IMR-90 (cell line): Measurements from ENCODE around the gene B3GALT6. TPM values are rescaled to one million over a fixed set of nuclear protein-coding genes. Genes with fewer than 3 reads are reported as not detected.

Experiments used
- ATAC-seq: fragments of 200-7000 bp; cut with Tn5 transposase; 2 replicates; pipeline ENCODE4 v1.9.1; 2020; ENCODE audit warnings: low read depth, mild to moderate bottlenecking, moderate library complexity
- BruUV-seq: library from RNA; stranded (reverse); fragments of 400-500 nt; replicated peaks from 2 replicates; lab custom pipeline; 2021; lab: Mats Ljungman, UMichigan
- CTCF ChIA-PET: fragments of 300-600 bp; formaldehyde crosslinking; extraction: SDS; loops from one replicate; lab custom pipeline; 2021; ENCODE audit warnings: antibody characterized with exemption; lab: Yijun Ruan, JAX
- POLR2A ChIA-PET: fragments of 300-600 bp; sonication (Branson Sonifier 250); formaldehyde crosslinking; loops from one replicate; lab custom pipeline; 2022; ENCODE audit warnings: antibody characterized with exemption; ENCODE audit not compliant: unreplicated experiment; lab: Charles Lee
- DNase-seq: peaks from one replicate; pipeline ENCODE4 v3.0.0; 2013
- H2AFZ ChIP-seq: replicated peaks from 2 replicates; pipeline ENCODE3; 2013; ENCODE audit warnings: low read length, mild to moderate bottlenecking; ENCODE audit not compliant: poor library complexity
- H2AK5ac ChIP-seq: 2 replicates; pipeline ENCODE4 v1.6.1; 2013; ENCODE audit warnings: low read depth, low read length, inconsistent platforms
- H2AK9ac ChIP-seq: replicated peaks from 2 replicates; pipeline ENCODE3; 2013; ENCODE audit warnings: mild to moderate bottlenecking, low read depth, low read length, moderate library complexity; ENCODE audit not compliant: poor library complexity
- H2BK120ac ChIP-seq: 2 replicates; pipeline ENCODE4 v1.6.1; 2013; ENCODE audit warnings: low read depth, low read length, inconsistent platforms
- H2BK15ac ChIP-seq: 3 replicates; pipeline ENCODE4 v1.6.1; 2013; ENCODE audit warnings: low read depth, low read length, inconsistent platforms
- H2BK20ac ChIP-seq: 2 replicates; pipeline ENCODE4 v1.6.1; 2013; ENCODE audit warnings: low read depth, mild to moderate bottlenecking, inconsistent platforms, low read length, moderate library complexity
- H2BK5ac ChIP-seq: 2 replicates; pipeline ENCODE4 v1.6.1; 2013; ENCODE audit warnings: mild to moderate bottlenecking, low read depth, low read length, inconsistent platforms; ENCODE audit not compliant: poor library complexity, severe bottlenecking
- H3K14ac ChIP-seq: replicated peaks from 2 replicates; pipeline ENCODE4 v1.6.1; 2013; ENCODE audit warnings: low read depth, low read length, inconsistent platforms
- H3K18ac ChIP-seq: 2 replicates; pipeline ENCODE4 v1.6.1; 2013; ENCODE audit warnings: low read depth, low read length, control low read depth
- H3K23ac ChIP-seq: 2 replicates; pipeline ENCODE4 v1.6.1; 2013; ENCODE audit warnings: low read depth, low read length, inconsistent platforms
- H3K27ac ChIP-seq: 2 replicates; pipeline ENCODE4 v1.5.1; 2013; ENCODE audit warnings: mild to moderate bottlenecking, control low read depth, low read length; ENCODE audit not compliant: insufficient read depth
- H3K27me3 ChIP-seq: 2 replicates; pipeline ENCODE4 v1.6.1; 2013; ENCODE audit warnings: low read length; ENCODE audit not compliant: control insufficient read depth, insufficient read depth
- H3K36me3 ChIP-seq: 2 replicates; pipeline ENCODE4 v1.6.1; 2013; ENCODE audit warnings: low read length, mixed read lengths; ENCODE audit not compliant: control insufficient read depth, insufficient read depth
- H3K4ac ChIP-seq: 2 replicates; pipeline ENCODE4 v1.6.1; 2013; ENCODE audit warnings: low read depth, low read length, inconsistent platforms
- H3K4me1 ChIP-seq: 2 replicates; pipeline ENCODE4 v1.6.1; 2013; ENCODE audit warnings: low read length, mixed read lengths; ENCODE audit not compliant: control insufficient read depth, insufficient read depth
- H3K4me2 ChIP-seq: 2 replicates; pipeline ENCODE4 v1.6.1; 2013; ENCODE audit warnings: low read depth, mild to moderate bottlenecking, control low read depth, low read length, moderate library complexity
- H3K4me3 ChIP-seq: 2 replicates; pipeline ENCODE4 v1.5.1; 2013; ENCODE audit warnings: low read depth, mild to moderate bottlenecking, control low read depth, low read length, moderate library complexity; ENCODE audit not compliant: insufficient read depth
- H3K56ac ChIP-seq: 2 replicates; pipeline ENCODE4 v1.6.1; 2013; ENCODE audit warnings: low read length, inconsistent platforms; ENCODE audit not compliant: insufficient read depth; ENCODE audit errors: extremely low read depth
- H3K79me1 ChIP-seq, 2 experiments: 2 replicates each; pipeline ENCODE4 v1.6.1; 2013; ENCODE audit warnings: low read length in 2 of 2, inconsistent platforms in 1 of 2, low read depth in 1 of 2
- H3K9ac ChIP-seq: 2 replicates; pipeline ENCODE4 v1.6.1; 2013; ENCODE audit warnings: low read depth, low read length, control low read depth
- H3K9me1 ChIP-seq: 2 replicates; pipeline ENCODE4 v1.6.1; 2013; ENCODE audit warnings: low read length, inconsistent platforms; ENCODE audit not compliant: insufficient read depth
- H3K9me3 ChIP-seq: 2 replicates; pipeline ENCODE4 v1.6.1; 2013; ENCODE audit warnings: low read length; ENCODE audit not compliant: control insufficient read depth, insufficient read depth
- H4K20me1 ChIP-seq: 2 replicates; pipeline ENCODE4 v1.6.1; 2013; ENCODE audit warnings: low read length, inconsistent platforms; ENCODE audit not compliant: insufficient read depth
- H4K5ac ChIP-seq: 2 replicates; pipeline ENCODE4 v1.6.1; 2013; ENCODE audit warnings: mild to moderate bottlenecking, low read depth, low read length, control low read depth
- H4K8ac ChIP-seq, 2 experiments: 2 replicates each; pipeline ENCODE4 v1.6.1; 2013; ENCODE audit warnings: low read depth in 2 of 2, low read length in 2 of 2, control low read depth in 1 of 2, inconsistent platforms in 1 of 2
- H4K91ac ChIP-seq: 2 replicates; pipeline ENCODE4 v1.6.1; 2013; ENCODE audit warnings: low read depth, low read length, inconsistent platforms; ENCODE audit not compliant: insufficient read depth
- BHLHE40 ChIP-seq: fragments of 150-350 bp; IDR thresholded peaks from 2 replicates; pipeline ENCODE4 v1.6.1; 2016; ENCODE audit warnings: mild to moderate bottlenecking, low read depth, low read length
- CEBPB ChIP-seq: IDR thresholded peaks from 2 replicates; pipeline ENCODE4 v1.6.1; 2012; ENCODE audit warnings: low read depth, low read length, improper control_type of control experiment
- CHD1 ChIP-seq: IDR thresholded peaks from 2 replicates; pipeline ENCODE4 v1.6.1; 2012; ENCODE audit warnings: low read depth, low read length, improper control_type of control experiment
- FOS ChIP-seq: fragments of 150-350 bp; IDR thresholded peaks from 2 replicates; pipeline ENCODE4 v1.6.1; 2016; ENCODE audit warnings: low read depth, low read length
- MAFK ChIP-seq: IDR thresholded peaks from 2 replicates; pipeline ENCODE4 v1.6.1; 2012; ENCODE audit warnings: low read depth, low read length, improper control_type of control experiment
- MAZ ChIP-seq: IDR thresholded peaks from 2 replicates; pipeline ENCODE4 v1.6.1; 2012; ENCODE audit warnings: low read depth, mild to moderate bottlenecking, low read length, improper control_type of control experiment, moderate library complexity, borderline replicate concordance
- MXI1 ChIP-seq: IDR thresholded peaks from 2 replicates; pipeline ENCODE4 v1.6.1; 2012; ENCODE audit warnings: low read depth, mild to moderate bottlenecking, low read length, moderate library complexity, borderline replicate concordance
- NFE2L2 ChIP-seq: fragments of 150-350 bp; IDR thresholded peaks from 2 replicates; pipeline ENCODE4 v1.6.1; 2016; ENCODE audit warnings: low read depth, mild to moderate bottlenecking, low read length
- POLR2A ChIP-seq: IDR thresholded peaks from 2 replicates; pipeline ENCODE4 v1.6.1; 2012; ENCODE audit warnings: mild to moderate bottlenecking, low read depth, low read length
- RAD21 ChIP-seq: IDR thresholded peaks from 2 replicates; pipeline ENCODE4 v1.6.1; 2012; ENCODE audit warnings: low read length, improper control_type of control experiment
- RCOR1 ChIP-seq: IDR thresholded peaks from 2 replicates; pipeline ENCODE4 v1.6.1; 2012; ENCODE audit warnings: mild to moderate bottlenecking, low read length, improper control_type of control experiment; ENCODE audit not compliant: insufficient replicate concordance
- RFX5 ChIP-seq: IDR thresholded peaks from 2 replicates; pipeline ENCODE4 v1.8.0; 2012; ENCODE audit warnings: low read depth, mild to moderate bottlenecking, low read length, moderate library complexity
- SMC3 ChIP-seq: fragments of 150-350 bp; IDR thresholded peaks from 2 replicates; pipeline ENCODE4 v1.6.1; 2016; ENCODE audit warnings: low read depth, mild to moderate bottlenecking, antibody characterized with exemption, low read length, moderate library complexity
- WGBS, 2 experiments: methylation state at CpG; one replicate each; pipeline versions ENCODE4 v1.1.5 to v1.1.7; 2013; ENCODE audit warnings: missing lambda C conversion rate in 2 of 2; ENCODE audit not compliant: insufficient read length in 1 of 2; ENCODE audit errors: extremely low coverage in 2 of 2; 5-methylcytosine and 5-hydroxymethylcytosine counted together
- dilution Hi-C: fragments of 300-500 bp; cut with HindIII; formaldehyde crosslinking; loops from one replicate; pipeline ENCODE4 v1.14.3; 2018; ENCODE audit warnings: low sequenced_read_pairs; ENCODE audit not compliant: unreplicated experiment
- in situ Hi-C: fragments of 300-500 bp; cut with MboI; formaldehyde crosslinking; loops from 3 replicates; pipeline ENCODE4 v1.14.3; 2019; ENCODE audit warnings: low sequenced_read_pairs, inconsistent platforms, mixed read lengths
- intact Hi-C: fragments of 100-400 bp; cut with micrococcal nuclease; formaldehyde crosslinking; loops from 2 replicates; pipeline ENCODE4 v1.10.0; 2022
- polyA plus RNA-seq, 3 experiments: library from polyadenylated mRNA; depleted of rRNA; stranded (reverse); fragments of >200 nt; gene quantifications; 2 replicates each; pipeline ENCODE4 v1.2.3, GENCODE V29; 2012; ENCODE audit warnings: low replicate concordance in 1 of 3
- total RNA-seq: library from RNA; depleted of rRNA; stranded (reverse); fragments of >200 nt; gene quantifications from 2 replicates; pipeline ENCODE4 v1.2.3, GENCODE V29; 2012
- TF ChIP-seq, protein P1 (sequence below): fragments of 150-350 bp; IDR thresholded peaks from 2 replicates; pipeline ENCODE4 v1.6.1; 2016; ENCODE audit warnings: low read depth, mild to moderate bottlenecking, low read length, moderate library complexity, borderline replicate concordance
- TF ChIP-seq, protein P2 (sequence below): fragments of 150-350 bp; IDR thresholded peaks from 2 replicates; pipeline ENCODE4 v1.6.1; 2017; ENCODE audit warnings: mild to moderate bottlenecking, antibody characterized with exemption, low read length, low read depth
- TF ChIP-seq, protein P3 (sequence below): conservative IDR thresholded peaks from 2 replicates; pipeline ENCODE4 v1.5.1; 2012; ENCODE audit warnings: mild to moderate bottlenecking, low read depth, low read length, improper control_type of control experiment

Gene B3GALT6
- total and polyA plus RNA-seq, 2 of the 4 experiments (the other 2 are of a cell fraction): 12.2 to 23.0 TPM

DNA sequence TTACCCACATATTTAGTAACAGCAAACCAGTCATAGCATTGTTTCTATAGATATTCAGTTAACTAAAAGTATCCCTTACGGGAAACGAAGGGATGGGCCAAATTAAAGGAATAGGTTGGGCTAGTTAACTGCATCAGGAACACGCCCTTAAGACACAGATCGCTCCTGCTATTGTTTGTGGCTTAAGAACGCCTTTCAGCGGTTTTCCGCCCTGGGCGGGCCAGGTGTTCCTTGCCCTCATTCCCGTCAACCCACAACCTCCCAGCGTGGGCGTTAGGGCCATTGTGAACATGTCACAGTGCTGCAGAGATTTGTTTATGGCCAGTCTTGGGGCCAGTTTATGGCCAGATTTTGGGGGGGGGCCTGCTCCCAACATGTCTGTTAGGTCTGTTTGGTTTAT lies 40.3 kb upstream of the B3GALT6 start:
- H3K4me3 ChIP-seq: no peak overlapping the region
- no peak overlapping the region for H3K4me2 ChIP-seq
- H2BK20ac ChIP-seq: no peak overlapping the region
- H4K5ac ChIP-seq: no peak overlapping the region
- no peak overlapping the region for H3K18ac ChIP-seq
- H2BK120ac ChIP-seq: no peak overlapping the region
- H3K9me3 ChIP-seq: peaks cover 11% of the 10 kb centered on the region
- dilution Hi-C loops (no loop called here), intact Hi-C loops (no loop called here), in situ Hi-C loops (no loop called here)
- ATAC-seq (no peak), DNase-seq (no peak)
- no peak overlapping the region for H2AK5ac ChIP-seq
- no peak overlapping the region for H2AFZ ChIP-seq
- H4K20me1 ChIP-seq: no peaks in the 10 kb centered on the region
- no peak overlapping the region for H4K8ac ChIP-seq
- TF ChIP-seq NFE2L2 (no peak), BHLHE40 (no peak), RCOR1 (no peak), SMC3 (no peak), MAZ (no peak), FOS (no peak), MAFK (no peak), RAD21 (no peak), MXI1 (no peak), CEBPB (no peak), RFX5 (no peak), POLR2A (no peak), CHD1 (no peak)
- TF ChIP-seq, protein P1, sequence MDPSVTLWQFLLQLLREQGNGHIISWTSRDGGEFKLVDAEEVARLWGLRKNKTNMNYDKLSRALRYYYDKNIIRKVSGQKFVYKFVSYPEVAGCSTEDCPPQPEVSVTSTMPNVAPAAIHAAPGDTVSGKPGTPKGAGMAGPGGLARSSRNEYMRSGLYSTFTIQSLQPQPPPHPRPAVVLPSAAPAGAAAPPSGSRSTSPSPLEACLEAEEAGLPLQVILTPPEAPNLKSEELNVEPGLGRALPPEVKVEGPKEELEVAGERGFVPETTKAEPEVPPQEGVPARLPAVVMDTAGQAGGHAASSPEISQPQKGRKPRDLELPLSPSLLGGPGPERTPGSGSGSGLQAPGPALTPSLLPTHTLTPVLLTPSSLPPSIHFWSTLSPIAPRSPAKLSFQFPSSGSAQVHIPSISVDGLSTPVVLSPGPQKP: no peak
- TF ChIP-seq, protein P2, sequence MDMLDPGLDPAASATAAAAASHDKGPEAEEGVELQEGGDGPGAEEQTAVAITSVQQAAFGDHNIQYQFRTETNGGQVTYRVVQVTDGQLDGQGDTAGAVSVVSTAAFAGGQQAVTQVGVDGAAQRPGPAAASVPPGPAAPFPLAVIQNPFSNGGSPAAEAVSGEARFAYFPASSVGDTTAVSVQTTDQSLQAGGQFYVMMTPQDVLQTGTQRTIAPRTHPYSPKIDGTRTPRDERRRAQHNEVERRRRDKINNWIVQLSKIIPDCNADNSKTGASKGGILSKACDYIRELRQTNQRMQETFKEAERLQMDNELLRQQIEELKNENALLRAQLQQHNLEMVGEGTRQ: no peak
- TF ChIP-seq, protein P3, sequence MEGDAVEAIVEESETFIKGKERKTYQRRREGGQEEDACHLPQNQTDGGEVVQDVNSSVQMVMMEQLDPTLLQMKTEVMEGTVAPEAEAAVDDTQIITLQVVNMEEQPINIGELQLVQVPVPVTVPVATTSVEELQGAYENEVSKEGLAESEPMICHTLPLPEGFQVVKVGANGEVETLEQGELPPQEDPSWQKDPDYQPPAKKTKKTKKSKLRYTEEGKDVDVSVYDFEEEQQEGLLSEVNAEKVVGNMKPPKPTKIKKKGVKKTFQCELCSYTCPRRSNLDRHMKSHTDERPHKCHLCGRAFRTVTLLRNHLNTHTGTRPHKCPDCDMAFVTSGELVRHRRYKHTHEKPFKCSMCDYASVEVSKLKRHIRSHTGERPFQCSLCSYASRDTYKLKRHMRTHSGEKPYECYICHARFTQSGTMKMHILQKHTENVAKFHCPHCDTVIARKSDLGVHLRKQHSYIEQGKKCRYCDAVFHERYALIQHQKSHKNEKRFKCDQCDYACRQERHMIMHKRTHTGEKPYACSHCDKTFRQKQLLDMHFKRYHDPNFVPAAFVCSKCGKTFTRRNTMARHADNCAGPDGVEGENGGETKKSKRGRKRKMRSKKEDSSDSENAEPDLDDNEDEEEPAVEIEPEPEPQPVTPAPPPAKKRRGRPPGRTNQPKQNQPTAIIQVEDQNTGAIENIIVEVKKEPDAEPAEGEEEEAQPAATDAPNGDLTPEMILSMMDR: no peak
- no peak overlapping the region for H3K9ac ChIP-seq
- BruUV-seq: no TSS peak
- H3K4ac ChIP-seq: no peak overlapping the region
- no peak overlapping the region for H4K91ac ChIP-seq
- H3K27ac ChIP-seq: no peak overlapping the region
- no peak overlapping the region for H2BK15ac ChIP-seq
- ChIA-PET POLR2A (no interaction called here), CTCF (no interaction called here)
- no peak overlapping the region for H3K56ac ChIP-seq
- no peaks in the 10 kb centered on the region for H3K79me1 ChIP-seq
- no peak overlapping the region for H3K14ac ChIP-seq
- H2AK9ac ChIP-seq: no peak overlapping the region
- no peaks in the 10 kb centered on the region for H3K27me3 ChIP-seq
- H3K4me1 ChIP-seq: no peaks in the 10 kb centered on the region
- no peaks in the 10 kb centered on the region for H3K36me3 ChIP-seq
- H3K9me1 ChIP-seq: no peaks in the 10 kb centered on the region
- no peak overlapping the region for H2BK5ac ChIP-seq
- 72% methylated on average over 5 of the region's 11 CpGs; no CpG with 5 or more reads in 1 of the 2 experiments for WGBS, 2 experiments
- no peak overlapping the region for H3K23ac ChIP-seq
